Inferior parietal cortex (tissue), 1 donor: ENCODE measurements around the gene KRT82.

ENCODE experiments used
- DNase-seq: peaks from one replicate; pipeline ENCODE4 v3.0.0-alpha.2; 2016; ENCODE audit errors: extremely low spot score

KRT82 gene

DNA sequence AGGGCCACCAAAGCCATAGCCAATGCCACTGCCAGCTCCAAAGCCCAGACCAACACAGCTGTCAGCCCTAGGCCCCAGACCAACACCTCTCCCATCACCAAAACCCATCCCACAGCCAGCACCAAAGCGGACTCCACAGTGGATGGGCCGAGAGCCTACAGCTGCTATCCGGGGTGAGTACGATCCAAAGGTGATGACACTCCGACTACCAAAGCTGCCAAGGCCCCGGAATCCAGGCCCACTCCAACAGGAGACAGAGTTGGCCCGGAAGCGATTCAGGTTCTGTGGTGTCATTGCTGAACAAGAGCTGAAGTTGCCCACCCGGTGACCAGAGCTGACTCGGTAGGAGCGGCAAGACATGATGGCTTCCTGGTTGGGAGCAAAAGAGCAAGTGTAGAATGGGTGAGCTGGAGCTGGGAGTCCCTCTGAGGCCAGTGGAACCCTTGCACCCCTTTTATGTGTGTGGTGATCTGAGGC is 20.9 kb downstream of the KRT82 start, which contains the start of gene KRT84:
Gene KRT84 (minus strand): TSS at position 427 of the 477 bp plus-strand sequence. CDS start 67 bp downstream, at position 360.
- no peak for DNase-seq

DNA sequence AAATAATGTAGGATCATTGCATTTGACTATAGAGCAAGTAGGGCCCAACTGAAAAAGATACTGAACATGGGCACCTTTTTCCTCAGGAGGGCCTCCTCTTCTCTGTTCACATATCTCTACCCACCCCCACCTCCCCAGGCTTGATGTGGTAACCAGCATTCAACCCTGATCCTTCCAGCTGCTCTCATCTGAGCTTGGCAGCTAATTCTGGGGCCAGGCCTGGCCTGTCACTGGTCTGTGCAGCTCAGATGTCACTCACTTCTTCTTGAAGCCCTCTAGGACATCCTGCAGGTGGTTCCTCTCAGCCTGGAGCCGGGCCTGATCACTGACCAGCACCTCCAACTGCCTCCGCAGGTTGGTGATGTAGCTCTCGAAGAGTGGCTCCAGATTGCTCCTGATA is 22.8 kb downstream of the KRT82 start:
- DNase-seq: no peak

DNA sequence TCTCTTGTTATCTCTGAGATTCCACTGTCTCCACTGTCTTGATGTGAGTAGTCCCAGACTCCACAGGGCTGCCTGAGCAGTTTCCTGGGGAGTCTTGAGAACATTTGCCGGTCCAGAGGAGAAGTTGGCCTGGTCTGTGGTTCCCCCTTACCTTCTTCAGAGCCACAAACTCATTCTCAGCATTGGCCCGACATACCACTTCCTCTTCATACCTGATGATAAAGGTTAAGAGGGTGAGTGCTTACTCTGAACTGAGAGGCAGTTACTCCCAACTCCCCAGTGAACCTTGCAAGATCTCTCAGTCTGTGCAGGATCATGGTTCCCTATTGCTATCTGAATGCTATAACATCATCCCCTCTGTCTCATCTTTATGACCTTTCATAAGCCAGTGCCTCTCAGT is 23.3 kb downstream of the KRT82 start:
- DNase-seq: no peak

DNA sequence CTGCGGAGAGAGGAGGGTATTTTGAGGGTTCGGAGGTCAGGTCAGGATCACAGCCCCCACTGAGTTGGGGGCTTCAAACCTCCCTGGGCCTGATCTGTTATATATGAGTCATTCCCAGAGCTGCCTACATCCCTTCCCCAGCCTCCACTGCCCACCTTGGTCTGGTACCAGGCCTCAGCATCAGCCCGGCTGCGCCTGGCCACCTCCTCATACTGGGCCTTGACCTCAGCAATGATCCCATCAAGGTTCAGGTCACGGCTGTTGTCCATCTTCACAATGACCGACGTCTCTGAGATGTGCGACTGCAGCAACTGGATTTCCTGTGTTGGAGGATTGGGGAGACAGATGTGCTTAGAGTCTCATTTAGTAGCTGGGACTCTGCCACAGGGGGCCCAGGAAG is 24.9 kb downstream of the KRT82 start:
- no peak for DNase-seq

DNA sequence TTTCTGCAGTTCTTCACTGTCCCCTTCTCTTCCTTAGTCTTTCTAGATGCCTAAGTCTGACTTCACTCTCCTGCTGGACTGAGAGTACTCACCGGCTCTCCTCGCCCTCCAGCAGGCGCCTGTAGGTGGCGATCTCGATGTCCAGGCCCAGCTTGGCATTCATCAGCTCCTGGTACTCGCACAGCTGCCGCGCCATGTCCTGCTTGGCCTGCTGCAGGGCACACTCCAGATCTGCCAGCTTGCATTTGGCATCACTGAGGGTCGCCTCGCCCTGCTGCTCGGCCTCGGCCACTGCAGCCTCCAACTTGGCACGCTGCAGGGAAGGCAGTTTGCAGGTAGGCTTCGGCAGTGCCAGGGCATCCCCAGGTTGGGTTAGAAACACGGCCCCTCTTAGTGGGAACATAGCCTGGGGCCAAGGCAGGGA is 25.9 kb downstream of the KRT82 start:
- no peak for DNase-seq

DNA sequence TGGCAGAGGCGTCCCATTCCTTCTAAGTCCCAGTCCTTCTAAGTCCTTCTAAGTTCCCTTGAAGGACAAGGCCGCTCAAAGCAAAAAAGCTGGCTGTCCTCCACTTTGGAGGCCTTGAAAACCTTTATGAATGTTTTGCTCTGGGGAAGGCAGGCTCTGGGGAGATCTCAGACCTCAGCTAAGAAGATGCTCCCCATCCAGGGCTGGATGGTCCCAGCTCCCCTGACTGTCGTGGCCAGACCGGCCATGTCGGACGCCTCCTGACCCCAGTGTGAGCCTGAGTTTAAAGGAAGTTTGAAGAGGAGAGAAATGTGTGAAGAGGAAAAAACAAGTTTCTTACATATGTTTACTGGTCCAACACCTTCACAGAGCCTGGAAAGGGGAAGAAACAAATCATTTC is 26.6 kb downstream of the KRT82 start:
- DNase-seq: no peak

DNA sequence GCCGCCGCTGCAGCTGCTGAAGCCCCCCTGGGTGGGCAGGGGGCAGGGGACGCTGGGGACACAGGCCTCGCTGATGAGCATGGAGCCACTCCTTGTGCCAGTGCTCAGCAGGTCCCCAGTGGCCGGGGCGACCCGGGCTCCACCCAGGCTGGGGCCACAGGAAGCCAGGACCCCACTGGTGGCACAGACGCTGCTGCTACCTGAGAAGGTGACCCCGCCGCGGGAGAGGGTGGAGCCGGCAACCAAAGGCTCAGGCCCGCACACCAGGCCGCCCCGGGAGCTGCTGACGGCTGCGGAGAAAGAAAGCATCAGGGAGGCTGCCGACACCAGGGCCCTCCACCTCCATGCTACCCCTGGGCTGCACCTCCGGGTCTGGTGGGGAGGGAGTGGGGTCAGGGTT is 28.0 kb downstream of the KRT82 start:
- DNase-seq: no peak

DNA sequence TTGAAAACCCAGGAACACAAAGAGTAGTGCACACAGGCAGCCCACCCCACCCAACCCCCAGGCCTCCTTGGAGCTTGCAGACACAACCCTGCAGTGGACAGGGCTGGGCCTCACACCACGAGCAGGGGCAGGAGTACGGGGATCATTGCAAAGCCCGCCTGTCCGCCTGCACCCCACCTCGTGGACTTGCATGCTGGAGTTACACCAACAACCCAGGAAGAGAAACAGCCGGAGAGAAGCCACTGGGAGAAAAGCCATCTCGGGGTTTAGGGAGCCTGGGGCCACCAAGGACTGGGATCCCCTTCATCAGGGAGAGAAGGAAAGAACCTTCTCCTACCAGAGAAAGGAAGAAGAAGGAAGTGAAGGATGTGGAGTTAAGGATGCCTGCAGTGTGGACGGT is 28.9 kb downstream of the KRT82 start:
- DNase-seq: no peak

DNA sequence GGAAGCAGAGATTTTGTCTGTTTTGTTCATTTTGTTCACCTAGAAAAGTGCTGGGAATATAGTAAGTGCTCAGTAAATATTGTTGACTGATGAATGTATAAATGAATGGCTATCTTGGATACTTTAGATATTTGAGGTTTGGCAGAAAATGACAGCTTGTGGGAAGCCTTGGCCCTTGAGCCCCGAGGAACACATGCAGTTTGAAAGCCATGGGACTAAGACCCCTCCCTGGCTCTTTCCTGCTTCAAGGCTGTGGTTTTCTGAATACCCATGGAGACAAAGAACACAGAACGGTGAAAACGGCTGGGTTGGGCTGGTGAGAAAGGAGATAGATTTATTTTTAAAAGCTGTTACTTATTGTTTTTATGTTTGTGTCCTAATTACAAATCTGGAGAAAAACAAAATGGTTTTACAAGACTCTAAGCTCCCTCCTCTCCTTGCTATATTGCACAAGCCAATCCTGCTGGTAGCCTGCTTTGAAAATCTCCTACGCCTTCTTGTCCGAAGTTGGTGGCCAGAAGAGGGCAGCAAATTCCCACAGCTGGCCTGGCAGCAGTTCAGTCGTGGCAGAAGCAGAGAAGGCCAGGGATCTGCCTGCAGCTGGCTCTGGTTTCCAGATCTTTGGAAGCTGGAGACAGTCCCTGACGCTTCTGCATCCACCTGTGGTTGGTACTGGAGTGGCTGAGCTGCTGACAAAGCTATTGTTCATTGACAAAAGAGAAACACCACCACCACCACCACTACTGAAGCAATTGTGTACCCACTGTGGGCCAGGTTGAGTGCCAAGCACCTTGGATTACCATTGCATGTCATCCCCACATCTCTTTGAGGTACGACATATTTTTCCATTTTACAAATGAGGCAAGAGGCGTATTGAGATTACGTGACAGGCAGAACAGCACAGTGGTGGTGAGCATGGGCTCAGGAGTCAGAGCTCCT is 33.6 kb downstream of the KRT82 start:
- DNase-seq: peak; percentile 90

DNA sequence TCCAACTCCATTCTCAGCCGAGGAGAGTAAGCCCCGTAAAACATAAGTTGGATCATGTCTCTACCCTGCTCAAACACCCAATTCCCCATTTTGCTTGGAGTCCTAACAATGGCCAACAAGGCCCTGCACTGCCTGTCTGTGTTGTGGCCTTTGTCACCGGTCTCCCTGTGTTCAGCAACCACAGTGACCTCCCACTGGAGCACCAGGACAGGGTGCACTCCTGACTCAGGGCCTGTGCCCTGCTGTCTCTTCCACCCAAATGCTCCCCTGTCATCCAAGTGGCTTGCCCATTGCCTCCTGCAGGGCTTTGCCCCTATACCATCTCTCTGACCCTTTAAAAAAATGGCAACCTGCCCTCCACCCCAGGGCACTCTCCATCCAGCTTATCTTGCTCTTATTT is 34.4 kb downstream of the KRT82 start:
- DNase-seq: no peak

DNA sequence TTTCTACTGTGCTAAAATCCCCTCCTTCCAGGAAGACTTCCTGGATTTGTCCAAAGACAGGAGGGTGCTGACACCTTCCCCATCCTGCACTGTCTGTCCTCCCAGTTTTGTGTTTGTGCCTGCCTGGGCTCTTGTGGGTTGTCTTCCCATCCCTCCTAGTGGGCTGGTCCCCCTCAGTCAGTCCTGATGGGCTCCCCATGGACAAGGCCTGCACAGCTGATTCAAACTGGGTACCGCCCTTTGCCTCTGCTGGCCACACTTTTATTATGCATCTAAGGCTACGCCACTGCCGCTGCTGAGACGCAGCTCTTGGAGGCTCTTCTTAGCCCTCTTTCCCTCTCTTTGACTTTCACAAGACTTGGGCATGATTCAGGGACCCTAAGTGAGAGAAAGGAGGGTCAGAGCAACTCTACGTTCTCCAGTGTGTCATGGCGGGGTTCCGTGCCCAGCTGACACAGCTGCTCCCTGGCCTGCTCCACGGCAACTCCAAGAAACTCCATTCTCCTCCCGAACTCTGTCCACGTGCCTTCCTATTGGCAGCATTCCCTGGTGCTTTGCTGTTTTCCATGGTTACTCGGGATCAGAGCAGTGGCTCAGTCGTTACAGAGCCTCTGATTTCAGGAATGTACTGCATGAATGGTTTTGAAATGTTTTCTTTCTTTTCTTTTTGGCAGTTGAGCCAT is 35.1 kb downstream of the KRT82 start:
- DNase-seq: peak; percentile 68

DNA sequence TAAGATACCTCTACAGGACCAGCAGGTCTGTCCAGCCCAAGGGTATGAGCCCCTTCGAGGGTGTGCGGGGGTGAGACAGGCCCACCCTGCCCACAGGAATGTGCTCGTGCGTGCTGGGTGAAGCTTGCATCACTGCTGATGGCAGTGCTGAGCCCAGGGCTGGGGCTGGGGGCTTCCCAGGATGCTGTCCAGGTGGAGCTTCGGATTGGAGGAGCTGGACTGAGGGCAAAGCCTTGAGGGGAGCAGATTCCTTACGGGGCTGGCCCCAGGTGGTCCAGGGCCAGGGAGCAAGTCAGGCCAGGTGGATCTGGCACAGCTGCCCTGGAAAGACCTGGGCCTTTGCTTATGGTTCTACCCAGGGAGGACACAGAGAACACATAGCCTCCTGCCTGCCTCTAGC is 36.3 kb downstream of the KRT82 start:
- no peak for DNase-seq

DNA sequence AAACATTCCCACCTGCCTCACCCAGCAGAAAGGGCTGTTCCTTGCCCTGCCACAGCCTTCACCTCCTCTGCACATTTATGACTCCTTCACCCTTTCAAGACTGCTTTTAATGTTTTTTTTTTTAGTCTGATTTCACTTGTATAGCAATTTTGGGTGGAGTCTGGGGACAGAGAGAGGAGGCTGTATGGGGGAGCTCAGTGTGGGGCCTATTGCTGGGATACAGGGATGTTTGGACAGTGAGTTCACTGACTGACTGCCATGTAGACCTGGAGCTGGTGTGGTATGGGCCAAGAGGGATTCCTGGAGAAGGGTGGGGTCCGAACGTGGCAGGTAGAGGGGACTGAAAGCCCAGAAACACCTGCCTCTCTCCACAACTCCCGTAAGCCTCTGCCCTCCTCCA is 36.9 kb downstream of the KRT82 start:
- no peak for DNase-seq

DNA sequence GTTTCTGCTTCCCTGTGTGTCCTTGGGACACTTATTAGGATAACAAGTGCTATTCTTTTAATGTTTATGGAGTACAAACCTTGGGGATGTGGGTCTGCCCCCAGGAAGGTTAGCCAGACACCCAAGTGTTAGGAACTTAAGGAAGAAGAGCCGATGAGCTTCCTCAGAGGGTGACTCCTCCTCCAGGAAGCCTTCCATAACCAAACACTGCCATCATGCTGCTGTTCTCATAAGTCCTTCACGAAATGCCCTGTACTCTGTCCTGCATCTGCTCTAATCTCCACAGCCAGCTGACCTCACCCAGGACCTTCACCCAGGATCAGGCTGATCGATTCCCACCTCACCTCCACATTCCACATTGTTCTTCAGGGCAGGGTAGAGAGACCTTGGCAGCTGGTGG is 37.6 kb downstream of the KRT82 start:
- no peak for DNase-seq

DNA sequence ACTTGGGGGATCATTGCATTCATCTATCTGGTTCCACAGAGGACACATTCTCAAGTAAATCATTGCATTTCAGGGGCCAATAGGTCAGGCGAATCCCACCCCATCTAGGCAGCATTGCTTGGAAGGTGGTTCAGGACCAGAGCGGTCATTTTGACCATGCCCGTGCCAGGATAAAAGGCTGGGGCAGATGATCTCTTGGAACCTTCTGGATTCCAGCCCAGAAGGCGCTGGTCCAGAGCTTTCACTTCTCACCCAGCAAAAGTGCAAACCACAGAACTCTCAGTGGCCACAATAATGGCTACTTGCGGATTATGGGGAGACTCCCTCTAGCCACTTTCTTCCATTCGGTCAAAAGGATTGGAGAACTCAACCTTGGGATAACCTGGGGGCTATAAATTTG is 38.3 kb downstream of the KRT82 start:
- DNase-seq: no peak

DNA sequence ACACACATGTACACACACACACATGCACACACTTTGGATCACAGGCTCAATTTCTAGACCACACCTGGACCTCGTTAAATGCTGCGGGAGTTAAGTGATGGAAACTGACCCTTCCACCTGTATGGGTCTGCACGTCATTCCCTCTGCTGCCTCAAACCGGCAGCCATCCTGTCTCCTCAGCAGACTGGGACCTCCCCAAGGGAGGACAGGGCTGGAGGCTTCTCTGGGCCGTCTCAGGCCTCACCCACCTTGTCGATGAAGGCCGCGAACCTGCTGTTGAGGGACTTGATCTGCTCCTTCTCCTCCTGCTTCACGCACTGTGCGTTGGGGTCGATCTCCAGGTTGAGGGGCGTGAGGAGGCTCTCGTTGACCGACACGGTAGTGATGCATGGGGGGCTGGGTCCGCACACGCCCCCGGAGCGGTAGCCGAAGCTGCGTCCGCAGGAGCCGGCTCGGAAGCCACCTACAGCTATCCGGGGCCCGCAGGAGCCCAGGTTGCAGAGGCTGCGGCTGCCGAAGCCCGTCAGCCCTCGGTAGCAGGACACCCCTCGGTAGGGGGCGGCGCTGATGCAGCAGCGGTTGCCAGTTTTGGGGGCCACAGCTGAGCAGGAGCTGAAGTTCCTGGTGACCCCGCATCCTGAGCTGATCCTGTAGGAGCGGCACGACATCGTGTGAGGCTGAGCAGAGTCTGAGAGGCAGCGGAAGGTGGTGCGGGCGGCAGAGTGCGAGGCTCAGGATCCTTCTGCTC is 39.2 kb downstream of the KRT82 start, which contains the start of gene KRT85:
Gene KRT85 (minus strand): TSS at position 744 of the 748 bp plus-strand sequence. CDS start 76 bp downstream, at position 668.
- no peak for DNase-seq

DNA sequence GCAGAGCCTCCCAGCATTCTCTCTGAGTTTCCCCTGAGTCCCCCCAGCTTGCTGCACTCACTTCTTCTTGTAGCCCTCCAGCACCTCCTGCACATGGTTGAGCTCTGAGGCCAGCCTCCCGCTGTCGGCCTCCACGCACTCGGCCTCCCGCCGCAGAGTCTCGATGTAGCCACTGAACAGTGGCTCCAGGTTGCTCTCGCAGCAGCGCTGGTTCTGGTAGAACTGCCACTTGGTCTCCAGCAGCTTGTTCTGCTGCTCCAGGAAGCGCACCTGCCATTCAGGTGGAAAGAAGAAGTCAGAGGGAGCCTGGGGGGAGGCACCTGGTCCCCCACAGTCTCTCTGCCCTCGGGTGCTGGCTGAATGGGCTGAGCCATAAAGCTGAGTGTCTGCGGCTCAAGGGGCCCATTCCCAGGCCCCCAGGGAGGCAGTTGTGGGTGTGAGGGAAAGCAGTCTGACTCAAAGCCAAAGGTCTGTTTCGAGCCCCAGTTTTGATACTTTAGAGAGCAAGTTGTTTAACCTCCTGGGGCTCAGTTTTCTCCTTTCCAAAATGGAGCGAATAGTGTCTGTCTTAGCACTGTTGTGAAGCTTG is 41.1 kb downstream of the KRT82 start:
- no peak for DNase-seq

DNA sequence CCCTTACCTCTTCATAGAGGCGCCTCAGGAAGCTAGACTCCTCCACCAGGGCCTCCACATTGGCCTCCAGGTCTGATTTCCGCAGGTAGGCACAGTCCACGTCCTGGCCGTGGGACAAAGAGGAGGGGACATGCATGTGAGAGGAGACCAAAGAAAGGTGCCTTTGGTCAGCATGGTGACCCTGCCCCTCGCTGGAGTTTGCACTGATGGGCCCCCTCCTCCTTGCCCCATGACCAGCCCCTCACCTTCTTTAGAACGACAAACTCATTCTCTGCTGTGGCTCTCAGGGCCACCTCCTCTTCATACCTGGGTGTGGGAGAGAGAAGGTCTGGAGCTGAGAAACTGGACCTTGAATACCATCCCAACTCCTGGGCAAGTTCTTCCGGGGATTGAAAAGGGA is 42.1 kb downstream of the KRT82 start:
- no peak for DNase-seq

DNA sequence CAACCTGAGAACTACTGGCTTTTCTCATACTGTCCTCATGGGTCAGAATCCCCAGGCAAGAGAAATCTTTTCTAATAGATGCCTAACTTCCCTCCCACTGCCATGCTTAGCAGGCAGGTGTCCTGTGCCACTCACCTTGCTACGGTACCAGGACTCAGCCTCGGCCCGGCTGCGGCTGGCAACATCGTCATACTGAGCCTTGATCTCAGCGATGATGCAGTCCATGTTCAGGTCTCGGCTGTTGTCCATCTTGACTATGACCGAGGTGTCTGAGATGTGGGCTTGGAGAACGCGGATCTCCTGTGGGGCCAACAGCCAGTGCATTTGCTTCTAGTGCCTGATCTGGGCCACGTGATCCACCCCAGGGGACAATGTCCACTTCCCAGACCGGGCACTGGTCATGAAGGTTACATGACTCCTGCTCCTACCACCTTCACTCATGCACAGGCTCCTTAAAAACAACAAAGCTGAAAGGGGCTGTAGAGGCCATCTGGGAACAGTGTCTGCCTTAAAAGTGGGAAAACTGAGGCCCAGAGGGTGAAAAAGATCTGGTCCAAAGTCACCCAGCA is 42.9 kb downstream of the KRT82 start:
- no peak for DNase-seq

DNA sequence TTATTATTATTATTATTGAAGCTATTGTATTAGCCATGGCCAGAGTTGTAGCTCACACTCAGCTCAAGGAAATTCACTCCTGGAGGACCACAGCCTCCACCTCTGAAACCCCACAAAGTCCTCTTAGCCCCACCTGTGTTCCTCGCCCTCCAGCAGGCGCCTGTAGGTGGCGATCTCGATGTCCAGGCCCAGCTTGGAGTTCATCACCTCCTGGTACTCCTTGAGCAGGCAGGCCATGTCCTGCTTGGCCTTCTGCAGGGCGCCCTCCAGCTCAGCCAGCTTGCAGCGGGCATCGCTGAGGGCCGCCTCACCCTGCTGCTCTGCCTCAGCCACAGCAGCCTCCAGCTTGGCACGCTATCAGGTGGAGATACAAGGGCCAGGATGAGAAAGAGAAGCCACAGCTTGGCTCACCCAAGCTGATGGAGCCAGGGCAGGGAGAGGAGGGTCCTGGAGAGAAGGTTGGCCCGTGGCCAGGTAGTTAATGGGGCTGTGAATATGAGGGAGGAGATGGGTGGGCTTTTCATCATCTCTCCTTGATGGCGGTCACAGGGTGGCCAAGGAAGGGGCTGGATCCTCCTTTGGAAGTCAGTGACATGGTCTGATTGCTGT is 43.9 kb downstream of the KRT82 start:
- no peak for DNase-seq

DNA sequence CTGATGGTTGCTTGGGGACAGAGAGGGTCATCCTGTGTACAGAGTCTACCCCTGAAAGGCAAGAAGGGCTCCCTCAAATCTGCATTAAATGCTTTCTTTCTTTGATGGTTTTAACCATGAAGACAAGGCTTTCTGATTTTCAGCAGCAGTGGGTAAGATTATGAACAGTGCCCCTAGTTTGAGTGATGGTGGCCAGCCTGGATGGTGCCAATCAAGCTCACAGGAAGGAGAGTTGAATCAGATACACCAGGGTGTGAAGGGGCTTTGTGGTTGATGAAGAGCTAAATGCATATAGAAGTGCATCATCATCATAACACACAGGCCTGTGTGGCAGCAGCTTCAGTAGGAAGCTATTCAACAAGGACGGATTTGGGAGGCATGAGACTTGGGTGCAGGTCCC is 44.6 kb downstream of the KRT82 start:
- no peak for DNase-seq
